CD4-positive, alpha-beta T cell (primary cell): Measurements from ENCODE around the gene CDH4. TPM values are rescaled to one million over a fixed set of nuclear protein-coding genes. Genes with fewer than 3 reads are reported as not detected.

ENCODE experiments used
- ATAC-seq: fragments of 200-7000 bp; cut with Tn5 transposase; one replicate; pipeline ENCODE4 v1.10.0; 2022; ENCODE audit warnings: mild to moderate bottlenecking; ENCODE audit not compliant: poor library complexity
- CTCF ChIA-PET: fragments of 350-600 bp; sonication (Branson Sonifier 250); formaldehyde crosslinking; loops from one replicate; lab custom pipeline; 2021; ENCODE audit warnings: antibody characterized with exemption, inconsistent platforms; lab: Charles Lee
- POLR2A ChIA-PET: fragments of 350-600 bp; sonication (Branson Sonifier 250); formaldehyde crosslinking; loops from one replicate; lab custom pipeline; 2021; ENCODE audit warnings: antibody characterized with exemption, inconsistent platforms; lab: Charles Lee
- DNase-seq, 14 experiments: peaks; one replicate each; pipeline ENCODE4 v3.0.0-alpha.2; 2013 to 2020; ENCODE audit warnings: mixed read lengths in 2 of 14
- H3K27ac ChIP-seq, 2 donors: one replicate each; pipeline versions ENCODE4 v1.5.1 to v1.7.0; 2013; ENCODE audit warnings: low read length in 2 of 2, low read depth in 1 of 2, mild to moderate bottlenecking in 1 of 2
- H3K27me3 ChIP-seq, 2 experiments: 1 replicate in 1 of 2; 2 replicates in 1 of 2; pipeline versions ENCODE4 v1.6.1 to v1.7.0; 2013; ENCODE audit warnings: low read length in 2 of 2, control low read depth in 1 of 2, mild to moderate bottlenecking in 1 of 2, moderate library complexity in 1 of 2; ENCODE audit not compliant: insufficient read depth in 2 of 2, control insufficient read depth in 1 of 2
- H3K36me3 ChIP-seq: one replicate; pipeline ENCODE4 v1.6.1; 2013; ENCODE audit warnings: low read length, control low read depth; ENCODE audit not compliant: insufficient read depth
- H3K4me1 ChIP-seq: one replicate; pipeline ENCODE4 v1.6.1; 2013; ENCODE audit warnings: low read length, control low read depth; ENCODE audit not compliant: insufficient read depth
- H3K4me3 ChIP-seq: one replicate; pipeline ENCODE4 v1.5.1; 2013; ENCODE audit warnings: mild to moderate bottlenecking, low read length, moderate library complexity
- H3K9me3 ChIP-seq, 2 experiments: 1 replicate in 1 of 2; 2 replicates in 1 of 2; pipeline versions ENCODE4 v1.6.1 to v1.7.0; 2013; ENCODE audit warnings: low read length in 2 of 2, mild to moderate bottlenecking in 2 of 2, control low read depth in 1 of 2, moderate library complexity in 1 of 2; ENCODE audit not compliant: control insufficient read depth in 1 of 2, insufficient read depth in 1 of 2
- H3K27ac Mint-ChIP-seq: one replicate; pipeline ENCODE4 v1.8.0; 2020; ENCODE audit warnings: mixed read lengths
- H3K27me3 Mint-ChIP-seq: one replicate; pipeline ENCODE4 v1.8.0; 2021; ENCODE audit warnings: mixed read lengths
- H3K36me3 Mint-ChIP-seq: one replicate; pipeline ENCODE4 v1.8.0; 2021; ENCODE audit warnings: low read depth, mixed read lengths
- H3K4me1 Mint-ChIP-seq: one replicate; pipeline ENCODE4 v1.8.0; 2021; ENCODE audit warnings: low read depth, mixed read lengths
- H3K4me3 Mint-ChIP-seq: one replicate; pipeline ENCODE4 v1.8.0; 2020; ENCODE audit warnings: mild to moderate bottlenecking, mixed read lengths
- H3K9me3 Mint-ChIP-seq: one replicate; pipeline ENCODE4 v1.8.0; 2020; ENCODE audit warnings: mixed read lengths
- CTCF ChIP-seq: fragments of 200-600 bp; IDR thresholded peaks from one replicate; pipeline ENCODE4 v1.8.0; 2022; ENCODE audit warnings: antibody characterized with exemption, mild to moderate bottlenecking
- intact Hi-C, 2 experiments: fragments of 100-400 bp; cut with DNase I in 1 of 2; cut with micrococcal nuclease in 1 of 2; formaldehyde crosslinking; loops; one replicate each; pipeline versions ENCODE4 v1.15.1 to v1.9.0; 2023 to 2025; cut with DNase I, micrococcal nuclease
- total RNA-seq, 174 experiments: library from RNA in 2 of 174; stranded (reverse) in 2 of 174; gene quantifications; one replicate each; pipeline ENCODE4 v1.2.3 and lab custom pipeline; 2021 to 2026

The CDH4 gene
- total RNA-seq, 2 experiments from 2014 or later = 0.11 TPM

- no peaks in the 10 kb centered on the region for H3K9me3 Mint-ChIP-seq
- POLR2A ChIA-PET = no interaction called here
- Histone ChIP-seq H3K36me3 (no peaks in the 10 kb centered on the region), H3K27ac (no peak overlapping the region), H3K4me3 (no peak overlapping the region), H3K4me1 (no peaks in the 10 kb centered on the region), H3K9me3 (peaks cover 0 to 45% of the 10 kb centered on the region in 2 experiments), H3K27me3 (no peaks in the 10 kb centered on the region)
- no peaks in the 10 kb centered on the region for H3K27me3 Mint-ChIP-seq
- H3K4me1 Mint-ChIP-seq = no peaks in the 10 kb centered on the region
- CTCF ChIA-PET = no interaction called here
- no peak for ATAC-seq
- intact Hi-C loops = no loop called here
- no peak for TF ChIP-seq CTCF
- no peak overlapping the region for H3K4me3 Mint-ChIP-seq
- no peak overlapping the region for H3K27ac Mint-ChIP-seq
- no peak for DNase-seq
- no peaks in the 10 kb centered on the region for H3K36me3 Mint-ChIP-seq
Observed at GRCh38 chr20:61293951-61294350, 41.9 kb downstream of the CDH4 start.

GRCh38 chr20:61295249-61295648 is 43.2 kb downstream of the CDH4 start:
- H3K4me1 Mint-ChIP-seq = no peaks in the 10 kb centered on the region
- no peaks in the 10 kb centered on the region for H3K4me1 ChIP-seq
- H3K36me3 ChIP-seq = no peaks in the 10 kb centered on the region
- CTCF ChIA-PET = no interaction called here
- no peak overlapping the region for H3K4me3 Mint-ChIP-seq
- H3K9me3 ChIP-seq = peaks cover 0 to 47% of the 10 kb centered on the region in 2 experiments
- DNase-seq (no peak), ATAC-seq (no peak)
- no peaks in the 10 kb centered on the region for H3K36me3 Mint-ChIP-seq
- no peak for TF ChIP-seq CTCF
- no peak overlapping the region for H3K27ac Mint-ChIP-seq
- intact Hi-C loops = no loop called here
- H3K9me3 Mint-ChIP-seq = no peaks in the 10 kb centered on the region
- POLR2A ChIA-PET = no interaction called here
- H3K4me3 ChIP-seq = no peak overlapping the region
- H3K27me3 ChIP-seq = no peaks in the 10 kb centered on the region
- no peak overlapping the region for H3K27ac ChIP-seq
- no peaks in the 10 kb centered on the region for H3K27me3 Mint-ChIP-seq

GRCh38 chr20:61295682-61296628 is 43.9 kb downstream of the CDH4 start:
- intact Hi-C loops = no loop called here
- no peak for TF ChIP-seq CTCF
- no peaks in the 10 kb centered on the region for H3K36me3 Mint-ChIP-seq
- Histone ChIP-seq H3K9me3 (peaks cover 0 to 54% of the 10 kb centered on the region in 2 experiments), H3K4me1 (no peaks in the 10 kb centered on the region), H3K4me3 (no peak overlapping the region), H3K27me3 (no peaks in the 10 kb centered on the region), H3K27ac (no peak overlapping the region), H3K36me3 (no peaks in the 10 kb centered on the region)
- no peak overlapping the region for H3K27ac Mint-ChIP-seq
- H3K4me3 Mint-ChIP-seq = no peak overlapping the region
- DNase-seq (no peak), ATAC-seq (no peak)
- POLR2A ChIA-PET = no interaction called here
- H3K27me3 Mint-ChIP-seq = no peaks in the 10 kb centered on the region
- CTCF ChIA-PET = no interaction called here
- no peaks in the 10 kb centered on the region for H3K9me3 Mint-ChIP-seq
- no peaks in the 10 kb centered on the region for H3K4me1 Mint-ChIP-seq
